T-helper 2 cell (primary cell): ENCODE data around the gene ADAMTS13.
A peak's percentile ranks its signal among the peaks of the same experiment; 100 is the strongest.

ENCODE experiments used
- DNase-seq, 5 experiments: peaks; one replicate each; pipeline versions ENCODE4 v3.0.0 to v3.0.0-alpha.2; 2012 to 2022

ADAMTS13 gene

GRCh38 chr9:133454943-133455673 lies 32.9 kb downstream of the ADAMTS13 start:
- DNase-seq, result no peak

GRCh38 chr9:133455936-133456335 lies 33.8 kb downstream of the ADAMTS13 start:
- DNase-seq, result no peak

GRCh38 chr9:133456409-133456808 lies 34.2 kb downstream of the ADAMTS13 start:
- no peak for DNase-seq

GRCh38 chr9:133457233-133457632 lies 35.1 kb downstream of the ADAMTS13 start:
- no peak for DNase-seq

GRCh38 chr9:133457748-133458147 lies 35.6 kb downstream of the ADAMTS13 start:
- DNase-seq, result no peak

GRCh38 chr9:133458643-133459312 lies 36.6 kb downstream of the ADAMTS13 start:
- DNase-seq, result no peak

GRCh38 chr9:133459476-133460404 lies 37.6 kb downstream of the ADAMTS13 start, which contains the start of gene CACFD1:
TSS of gene CACFD1 (plus strand) at chr9:133459978. CDS start at chr9:133460067, 89 bp downstream.
- DNase-seq, result peak; percentile 88 to 93 (median 90)

- DNase-seq, result peak in 2 of 5 experiments; percentile 31 to 43
These were observed 38.4 kb downstream of the ADAMTS13 start for GRCh38 chr9:133460405-133461175.

- no peak for DNase-seq
These were observed 39.8 kb downstream of the ADAMTS13 start for GRCh38 chr9:133461975-133462374.

GRCh38 chr9:133463234-133463863 lies 41.2 kb downstream of the ADAMTS13 start:
- DNase-seq, result peak in 1 of 5 experiments; percentile 15

GRCh38 chr9:133463864-133464615 lies 41.9 kb downstream of the ADAMTS13 start:
- DNase-seq, result no peak

GRCh38 chr9:133464638-133465037 lies 42.5 kb downstream of the ADAMTS13 start:
- DNase-seq, result no peak

- DNase-seq, result no peak
These were observed 43.8 kb downstream of the ADAMTS13 start for GRCh38 chr9:133465984-133466383.

- no peak for DNase-seq
These were observed 44.9 kb downstream of the ADAMTS13 start for GRCh38 chr9:133467101-133467500.

- DNase-seq, result no peak
These were observed 46.2 kb downstream of the ADAMTS13 start for GRCh38 chr9:133468374-133468773.

- no peak for DNase-seq
These were observed 46.7 kb downstream of the ADAMTS13 start for GRCh38 chr9:133468777-133469421.

- no peak for DNase-seq
These were observed 48.3 kb downstream of the ADAMTS13 start for GRCh38 chr9:133470427-133470924.

GRCh38 chr9:133470988-133471387 lies 48.8 kb downstream of the ADAMTS13 start:
- DNase-seq, result no peak

GRCh38 chr9:133471551-133472276 lies 49.5 kb downstream of the ADAMTS13 start:
- DNase-seq, result no peak

- DNase-seq, result no peak
These were observed 50.1 kb downstream of the ADAMTS13 start for GRCh38 chr9:133472277-133472645.
